CD14-positive monocyte (primary cell): ENCODE results near the gene UBAC1. TPM values are rescaled to one million over a fixed set of nuclear protein-coding genes. Genes with fewer than 3 reads are reported as not detected.

Source experiments
- DNase-seq, 3 donors: peaks; one replicate each; pipeline ENCODE4 v3.0.0-alpha.2; 2011 to 2022
- H2AFZ ChIP-seq: 2 replicates; pipeline ENCODE4 v1.6.0; 2012; ENCODE audit warnings: mild to moderate bottlenecking, low read depth, low read length, inconsistent platforms; ENCODE audit not compliant: insufficient read depth, poor library complexity, severe bottlenecking
- H3K27ac ChIP-seq, 2 donors: 1 replicate in 1 of 2; 2 replicates in 1 of 2; pipeline ENCODE4 v1.5.1; 2012 to 2013; ENCODE audit warnings: low read length in 2 of 2, control low read depth in 1 of 2, inconsistent platforms in 1 of 2, low read depth in 1 of 2, mild to moderate bottlenecking in 1 of 2
- H3K27me3 ChIP-seq, 2 donors: one replicate each; pipeline versions ENCODE4 v1.6.0 to v1.6.1; 2011 to 2013; ENCODE audit warnings: low read length in 2 of 2; ENCODE audit not compliant: control insufficient read depth in 2 of 2, insufficient read depth in 2 of 2
- H3K36me3 ChIP-seq, 2 donors: replicated peaks in 1 of 2; 1 replicate in 1 of 2; 2 replicates in 1 of 2; pipeline versions ENCODE4 v1.5.1 to v1.6.1; 2012 to 2013; ENCODE audit warnings: low read length in 2 of 2, control low read depth in 1 of 2, inconsistent platforms in 1 of 2, mild to moderate bottlenecking in 1 of 2; ENCODE audit not compliant: insufficient read depth in 2 of 2, control insufficient read depth in 1 of 2
- H3K4me1 ChIP-seq, 2 donors: 1 replicate in 1 of 2; 2 replicates in 1 of 2; pipeline versions ENCODE4 v1.5.1 to v1.6.1; 2012 to 2013; ENCODE audit warnings: low read length in 2 of 2, control low read depth in 1 of 2, inconsistent platforms in 1 of 2, mild to moderate bottlenecking in 1 of 2, moderate library complexity in 1 of 2; ENCODE audit not compliant: insufficient read depth in 2 of 2, control insufficient read depth in 1 of 2
- H3K4me2 ChIP-seq: replicated peaks from 2 replicates; pipeline ENCODE3; 2012; ENCODE audit warnings: low read length, moderate library complexity, mild to moderate bottlenecking; ENCODE audit not compliant: poor library complexity, severe bottlenecking; ENCODE audit errors: extremely low read depth
- H3K4me3 ChIP-seq, 3 experiments: fragments of 200-600 bp in 1 of 3; sonication (generic) in 1 of 3; replicated peaks in 1 of 3; 1 replicate in 2 of 3; 2 replicates in 1 of 3; pipeline ENCODE4 v1.5.1; 2011 to 2013; ENCODE audit warnings: low read length in 3 of 3, mild to moderate bottlenecking in 3 of 3, control low read depth in 2 of 3, low read depth in 2 of 3, inconsistent platforms in 1 of 3, moderate library complexity in 1 of 3
- H3K79me2 ChIP-seq: 2 replicates; pipeline ENCODE4 v1.6.0; 2012; ENCODE audit warnings: mild to moderate bottlenecking, control low read depth, inconsistent platforms, low read length, moderate library complexity; ENCODE audit not compliant: insufficient read depth
- H3K9ac ChIP-seq: 2 replicates; pipeline ENCODE4 v1.6.0; 2017; ENCODE audit warnings: low read length, mild to moderate bottlenecking; ENCODE audit not compliant: insufficient read depth, poor library complexity, severe bottlenecking
- H3K9me3 ChIP-seq, 2 donors: replicated peaks in 1 of 2; 1 replicate in 1 of 2; 2 replicates in 1 of 2; pipeline versions ENCODE4 v1.5.1 to v1.6.1; 2012 to 2013; ENCODE audit warnings: low read length in 2 of 2, control low read depth in 1 of 2; ENCODE audit not compliant: control insufficient read depth in 1 of 2, insufficient read depth in 1 of 2
- H4K20me1 ChIP-seq: 2 replicates; pipeline ENCODE4 v1.6.0; 2012; ENCODE audit warnings: mild to moderate bottlenecking, low read length, control low read depth, moderate library complexity; ENCODE audit not compliant: insufficient read depth
- H3K27ac Mint-ChIP-seq, 7 donors: one replicate each; pipeline ENCODE4 v1.8.0; 2020; ENCODE audit warnings: mild to moderate bottlenecking in 7 of 7, mixed read lengths in 7 of 7, moderate library complexity in 6 of 7, inconsistent platforms in 2 of 7
- H3K27me3 Mint-ChIP-seq, 3 donors: one replicate each; pipeline ENCODE4 v1.8.0; 2021 to 2022; ENCODE audit warnings: low read depth in 3 of 3, mild to moderate bottlenecking in 3 of 3, mixed read lengths in 3 of 3, moderate library complexity in 3 of 3, inconsistent platforms in 1 of 3
- H3K36me3 Mint-ChIP-seq, 2 donors: one replicate each; pipeline ENCODE4 v1.8.0; 2020; ENCODE audit warnings: mixed read lengths in 2 of 2, inconsistent platforms in 1 of 2, mild to moderate bottlenecking in 1 of 2
- H3K4me1 Mint-ChIP-seq: one replicate; pipeline ENCODE4 v1.8.0; 2020; ENCODE audit warnings: mild to moderate bottlenecking, mixed read lengths
- H3K4me3 Mint-ChIP-seq, 2 donors: one replicate each; pipeline ENCODE4 v1.8.0; 2020; ENCODE audit warnings: mild to moderate bottlenecking in 2 of 2, mixed read lengths in 2 of 2, moderate library complexity in 1 of 2
- H3K9me3 Mint-ChIP-seq, 7 donors: one replicate each; pipeline ENCODE4 v1.8.0; 2020 to 2022; ENCODE audit warnings: mixed read lengths in 7 of 7, mild to moderate bottlenecking in 6 of 7, moderate library complexity in 6 of 7, inconsistent platforms in 2 of 7
- CTCF ChIP-seq: fragments of 200-600 bp; IDR thresholded peaks from one replicate; pipeline ENCODE4 v1.8.0; 2022; ENCODE audit warnings: antibody characterized with exemption, mild to moderate bottlenecking
- WGBS: methylation state at CpG from one replicate; pipeline ENCODE4 v1.1.5; 2013; ENCODE audit warnings: missing lambda C conversion rate; ENCODE audit not compliant: insufficient coverage; 5-methylcytosine and 5-hydroxymethylcytosine counted together
- intact Hi-C, 2 donors: fragments of 100-400 bp; cut with micrococcal nuclease; formaldehyde crosslinking; loops; one replicate each; pipeline versions ENCODE4 v1.15.0 to v1.15.1; 2023
- polyA plus RNA-seq, 3 donors: library from polyadenylated mRNA; depleted of rRNA in 1 of 3; unstranded in 2 of 3; stranded (reverse) in 1 of 3; fragments of 300-500 nt in 2 of 3; fragments of >200 nt in 1 of 3; fragmentation: Illumina TruSeq in 2 of 3; gene quantifications; 1 replicate in 2 of 3; 2 replicates in 1 of 3; pipeline ENCODE4 v1.2.3, GENCODE V29; 2012 to 2021

UBAC1 gene
- polyA plus RNA-seq, 3 donors, result 35.8 to 63.1 (median 52.5) TPM

DNA sequence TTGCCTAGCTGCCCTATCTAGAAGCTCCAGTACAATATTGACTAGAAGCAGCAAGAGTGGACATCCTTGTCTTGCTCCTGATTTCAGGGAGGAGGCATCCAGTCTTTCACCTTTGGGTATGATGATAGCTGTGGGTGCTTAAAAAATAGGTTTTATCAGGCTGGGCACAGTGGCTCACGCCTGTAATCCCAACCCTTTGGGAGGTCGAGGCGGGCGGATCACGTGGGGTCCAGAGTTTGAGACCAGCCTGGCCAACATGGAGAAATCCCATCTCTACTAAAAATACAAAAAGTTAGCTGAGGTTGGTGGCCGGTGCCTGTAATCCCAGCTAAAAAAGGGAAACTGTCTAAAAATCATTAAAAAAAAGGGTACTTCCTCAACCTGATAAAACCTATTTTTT, 51.8 kb downstream of the UBAC1 start:
- H3K79me2 ChIP-seq, result peaks cover 41% of the 10 kb centered on the region
- intact Hi-C loops, result loop anchor here (2.0 to 10.0 kb wide), 3 partner anchors 15 to 335 kb away; partner anchors contain the start of genes QSOX2 (in 1 of the 2) and UBAC1 (in 1 of the 2)

GRCh38 chr9:135908754-135909204, 52.4 kb downstream of the UBAC1 start:
- H3K36me3 ChIP-seq, result peaks cover 9 to 27% of the 10 kb centered on the region in 2 donors
- H4K20me1 ChIP-seq, result peaks cover 37% of the 10 kb centered on the region
- peak overlapping the region; percentile 72 to 85 (median 77) for H3K27ac Mint-ChIP-seq
- 95% methylated on average over 11 of the region's 12 CpGs for WGBS
- peaks cover 39 to 52% of the 10 kb centered on the region in 2 donors for H3K36me3 Mint-ChIP-seq
- peaks cover 0 to 14% of the 10 kb centered on the region in 2 donors for H3K9me3 ChIP-seq
- H3K9ac ChIP-seq, result no peak overlapping the region
- peaks cover 50% of the 10 kb centered on the region for H3K4me1 Mint-ChIP-seq
- peak overlapping the region; percentile 77 to 89 for H3K4me3 Mint-ChIP-seq
- peak overlapping the region; percentile 92 for H3K4me2 ChIP-seq
- H3K79me2 ChIP-seq, result peaks cover 47% of the 10 kb centered on the region
- intact Hi-C loops, result loop anchor here (2.0 to 10.0 kb wide), 3 partner anchors 16 to 336 kb away; partner anchors contain the start of genes QSOX2 (in 1 of the 2) and UBAC1 (in 1 of the 2)
- H2AFZ ChIP-seq, result no peak overlapping the region
- peak overlapping the region in 1 of 2 donors; percentile 70 for H3K27ac ChIP-seq
- DNase-seq, result peak in 2 of 3 donors; percentile 23 to 45
- no peak for TF ChIP-seq CTCF
- H3K27me3 ChIP-seq, result no peaks in the 10 kb centered on the region
- peaks cover 44 to 48% of the 10 kb centered on the region in 2 donors for H3K4me1 ChIP-seq
- H3K4me3 ChIP-seq, result peak overlapping the region in 1 of 3 experiments; percentile 81
- H3K27me3 Mint-ChIP-seq, result peaks cover 0 to 2% (median 0%) of the 10 kb centered on the region in 3 donors
- H3K9me3 Mint-ChIP-seq, result peaks cover 0 to 15% (median 7%) of the 10 kb centered on the region in 7 donors

More for the DNA sequence above, 51.8 kb downstream of the UBAC1 start:
- Mint-ChIP-seq H3K27me3 (peaks cover 0 to 2% (median 0%) of the 10 kb centered on the region in 3 donors), H3K4me1 (peaks cover 50% of the 10 kb centered on the region), H3K9me3 (peaks cover 0 to 21% (median 12%) of the 10 kb centered on the region in 7 donors), H3K36me3 (peaks cover 37 to 52% of the 10 kb centered on the region in 2 donors), H3K4me3 (peak overlapping the region; percentile 77 to 89), H3K27ac (peak overlapping the region; percentile 77 to 89 (median 83))
- peak overlapping the region in 1 of 3 experiments; percentile 81 for H3K4me3 ChIP-seq
- no CpG with 5 or more reads among the region's 6 CpGs for WGBS
- no peak for TF ChIP-seq CTCF
- peaks cover 31% of the 10 kb centered on the region for H4K20me1 ChIP-seq
- peak overlapping the region in 1 of 2 donors; percentile 70 for H3K27ac ChIP-seq
- peaks cover 9 to 33% of the 10 kb centered on the region in 2 donors for H3K36me3 ChIP-seq
- no peaks in the 10 kb centered on the region for H3K27me3 ChIP-seq
- no peak overlapping the region for H2AFZ ChIP-seq
- no peak overlapping the region for H3K9ac ChIP-seq
- peaks cover 0 to 19% of the 10 kb centered on the region in 2 donors for H3K9me3 ChIP-seq
- H3K4me1 ChIP-seq, result peaks cover 44 to 48% of the 10 kb centered on the region in 2 donors
- H3K4me2 ChIP-seq, result peak overlapping the region; percentile 92
- no peak for DNase-seq
